HEK293 (cell line): ENCODE data around the gene RNF227.

Experiments
- BCL11B ChIP-seq: fragments of 450-650 bp; formaldehyde crosslinking; IDR thresholded peaks from 2 replicates; pipeline ENCODE4 v1.5.1; 2016; ENCODE audit warnings: low read depth, missing biosample characterization, missing genetic modification characterization
- CTCF ChIP-seq: fragments of 450-650 bp; formaldehyde crosslinking; IDR thresholded peaks from 2 replicates; pipeline ENCODE4 v1.5.1; 2016; ENCODE audit warnings: missing biosample characterization, missing genetic modification characterization
- KLF1 ChIP-seq: fragments of 450-650 bp; formaldehyde crosslinking; IDR thresholded peaks from 2 replicates; pipeline ENCODE4 v1.5.1; 2016; ENCODE audit warnings: missing biosample characterization, missing genetic modification characterization
- ZBTB17 ChIP-seq: fragments of 450-650 bp; formaldehyde crosslinking; IDR thresholded peaks from 2 replicates; pipeline ENCODE4 v1.5.1; 2016; ENCODE audit warnings: missing biosample characterization, missing genetic modification characterization
- ZNF121 ChIP-seq: fragments of 450-650 bp; formaldehyde crosslinking; IDR thresholded peaks from 2 replicates; pipeline ENCODE4 v1.5.1; 2016; ENCODE audit warnings: missing biosample characterization, missing genetic modification characterization
- ZNF223 ChIP-seq: fragments of 450-650 bp; formaldehyde crosslinking; IDR thresholded peaks from 2 replicates; pipeline ENCODE4 v1.5.1; 2016; ENCODE audit warnings: missing biosample characterization, missing genetic modification characterization
- ZNF37A ChIP-seq: fragments of 450-650 bp; IDR thresholded peaks from 2 replicates; pipeline ENCODE4 v1.5.1; 2018; ENCODE audit warnings: missing biosample characterization, missing genetic modification characterization
- ZNF660 ChIP-seq: fragments of 450-650 bp; IDR thresholded peaks from 2 replicates; pipeline ENCODE4 v1.5.1; 2018; ENCODE audit warnings: missing biosample characterization, mild to moderate bottlenecking, missing genetic modification characterization
- ZSCAN18 ChIP-seq: fragments of 450-650 bp; formaldehyde crosslinking; IDR thresholded peaks from 2 replicates; pipeline ENCODE4 v1.5.1; 2016; ENCODE audit warnings: missing biosample characterization, missing genetic modification characterization
- TF ChIP-seq, protein P1 (sequence below): fragments of 450-650 bp; IDR thresholded peaks from 2 replicates; pipeline ENCODE4 v1.5.1; 2018; ENCODE audit warnings: missing biosample characterization, missing genetic modification characterization

DNA sequence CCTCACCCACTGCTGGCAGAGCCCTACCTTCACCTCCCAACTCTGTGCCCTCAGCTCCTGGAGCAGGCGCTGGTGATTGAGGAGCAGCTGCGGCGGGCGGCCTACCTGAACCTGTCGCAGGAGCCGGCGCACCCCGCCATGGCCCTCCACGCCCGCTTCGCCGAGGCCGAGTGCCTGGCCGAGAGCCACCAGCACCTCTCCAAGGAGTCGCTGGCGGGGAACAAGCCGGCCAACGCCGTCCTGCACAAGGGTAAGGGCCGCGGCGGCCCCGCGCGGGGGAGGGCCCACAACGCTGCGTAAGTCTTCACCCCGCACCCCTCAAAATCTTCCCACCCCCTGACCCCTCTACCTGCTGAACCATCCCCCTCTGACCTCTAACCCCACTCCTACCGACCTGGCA is 7.0 kb downstream of the RNF227 start:
- TF ChIP-seq ZNF37A (tag by site-specific recombination) = no peak
- no peak for TF ChIP-seq CTCF (tag by site-specific recombination)
- no peak for TF ChIP-seq ZSCAN18 (tag by site-specific recombination)
- no peak for TF ChIP-seq KLF1 (tag by site-specific recombination)
- TF ChIP-seq ZBTB17 (tag by site-specific recombination) = no peak
- TF ChIP-seq ZNF223 (tag by site-specific recombination) = no peak
- TF ChIP-seq ZNF660 (tag by site-specific recombination) = no peak
- TF ChIP-seq ZNF121 (tag by site-specific recombination) = no peak
- no peak for TF ChIP-seq BCL11B
- TF ChIP-seq, protein P1, sequence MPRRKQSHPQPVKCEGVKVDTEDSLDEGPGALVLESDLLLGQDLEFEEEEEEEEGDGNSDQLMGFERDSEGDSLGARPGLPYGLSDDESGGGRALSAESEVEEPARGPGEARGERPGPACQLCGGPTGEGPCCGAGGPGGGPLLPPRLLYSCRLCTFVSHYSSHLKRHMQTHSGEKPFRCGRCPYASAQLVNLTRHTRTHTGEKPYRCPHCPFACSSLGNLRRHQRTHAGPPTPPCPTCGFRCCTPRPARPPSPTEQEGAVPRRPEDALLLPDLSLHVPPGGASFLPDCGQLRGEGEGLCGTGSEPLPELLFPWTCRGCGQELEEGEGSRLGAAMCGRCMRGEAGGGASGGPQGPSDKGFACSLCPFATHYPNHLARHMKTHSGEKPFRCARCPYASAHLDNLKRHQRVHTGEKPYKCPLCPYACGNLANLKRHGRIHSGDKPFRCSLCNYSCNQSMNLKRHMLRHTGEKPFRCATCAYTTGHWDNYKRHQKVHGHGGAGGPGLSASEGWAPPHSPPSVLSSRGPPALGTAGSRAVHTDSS (tag by site-specific recombination) = no peak
